Activated CD4-positive, CD25-positive, alpha-beta regulatory T cell treated with anti-CD3 and anti-CD28 coated beads, Interleukin-2, amount 50 U/mL, for 16 hours (primary cell): Measurements from ENCODE around the gene PEAR1.

Experiments
- DNase-seq: peaks from one replicate; pipeline ENCODE4 v3.0.0-alpha.2; 2020; ENCODE audit warnings: low read depth, low spot score

Gene PEAR1, protein sequence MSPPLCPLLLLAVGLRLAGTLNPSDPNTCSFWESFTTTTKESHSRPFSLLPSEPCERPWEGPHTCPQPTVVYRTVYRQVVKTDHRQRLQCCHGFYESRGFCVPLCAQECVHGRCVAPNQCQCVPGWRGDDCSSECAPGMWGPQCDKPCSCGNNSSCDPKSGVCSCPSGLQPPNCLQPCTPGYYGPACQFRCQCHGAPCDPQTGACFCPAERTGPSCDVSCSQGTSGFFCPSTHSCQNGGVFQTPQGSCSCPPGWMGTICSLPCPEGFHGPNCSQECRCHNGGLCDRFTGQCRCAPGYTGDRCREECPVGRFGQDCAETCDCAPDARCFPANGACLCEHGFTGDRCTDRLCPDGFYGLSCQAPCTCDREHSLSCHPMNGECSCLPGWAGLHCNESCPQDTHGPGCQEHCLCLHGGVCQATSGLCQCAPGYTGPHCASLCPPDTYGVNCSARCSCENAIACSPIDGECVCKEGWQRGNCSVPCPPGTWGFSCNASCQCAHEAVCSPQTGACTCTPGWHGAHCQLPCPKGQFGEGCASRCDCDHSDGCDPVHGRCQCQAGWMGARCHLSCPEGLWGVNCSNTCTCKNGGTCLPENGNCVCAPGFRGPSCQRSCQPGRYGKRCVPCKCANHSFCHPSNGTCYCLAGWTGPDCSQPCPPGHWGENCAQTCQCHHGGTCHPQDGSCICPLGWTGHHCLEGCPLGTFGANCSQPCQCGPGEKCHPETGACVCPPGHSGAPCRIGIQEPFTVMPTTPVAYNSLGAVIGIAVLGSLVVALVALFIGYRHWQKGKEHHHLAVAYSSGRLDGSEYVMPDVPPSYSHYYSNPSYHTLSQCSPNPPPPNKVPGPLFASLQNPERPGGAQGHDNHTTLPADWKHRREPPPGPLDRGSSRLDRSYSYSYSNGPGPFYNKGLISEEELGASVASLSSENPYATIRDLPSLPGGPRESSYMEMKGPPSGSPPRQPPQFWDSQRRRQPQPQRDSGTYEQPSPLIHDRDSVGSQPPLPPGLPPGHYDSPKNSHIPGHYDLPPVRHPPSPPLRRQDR

DNA sequence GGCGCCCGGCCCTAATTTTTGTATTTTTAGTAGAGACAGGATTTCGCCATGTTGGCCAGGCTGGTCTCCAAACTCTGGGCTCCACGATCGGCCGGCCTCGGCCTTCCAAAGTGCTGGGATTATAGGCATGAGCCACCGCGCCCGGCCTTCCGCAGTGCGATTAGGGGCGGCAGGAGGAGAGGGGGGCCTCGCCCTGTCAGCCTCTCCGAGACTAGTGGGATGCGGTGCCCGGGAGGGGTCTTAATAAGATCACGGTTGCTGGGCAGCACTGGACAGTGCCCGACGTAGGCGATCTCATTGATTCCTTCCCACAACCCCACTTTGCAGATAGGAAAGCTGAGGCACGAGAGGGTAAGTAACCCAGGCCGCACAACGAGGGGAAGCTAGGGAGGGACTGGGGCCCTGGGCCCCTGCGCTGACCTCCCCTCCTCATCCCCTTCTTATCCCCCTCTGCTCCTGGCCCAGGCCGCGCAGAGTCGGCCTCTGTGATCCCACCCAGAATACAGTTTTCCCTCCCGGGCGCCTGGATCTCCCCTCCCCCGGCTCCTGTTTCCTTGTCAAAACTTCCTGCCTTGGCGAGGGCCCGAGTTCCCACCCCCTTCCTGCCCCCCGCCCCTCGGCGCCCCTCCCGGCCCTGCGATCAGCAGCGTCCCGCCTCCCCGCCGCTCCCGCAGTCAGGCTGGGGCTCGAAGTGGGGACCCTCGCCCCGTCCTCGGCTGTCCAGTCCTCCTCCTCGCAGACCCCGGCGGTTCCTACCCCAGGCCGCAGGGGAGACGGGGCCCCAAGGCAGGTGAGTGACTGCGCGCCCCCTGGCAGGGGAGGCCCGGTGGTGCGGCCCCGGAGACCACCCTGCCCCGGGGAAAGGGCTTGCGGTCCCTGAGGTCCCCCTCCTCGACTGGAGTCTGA lies at the start of gene PEAR1:
PEAR1 (plus strand) TSS at position 671 of the 906 bp plus-strand sequence. CDS start 10,209 bp downstream, outside the sequence.
- DNase-seq, result no peak

DNA sequence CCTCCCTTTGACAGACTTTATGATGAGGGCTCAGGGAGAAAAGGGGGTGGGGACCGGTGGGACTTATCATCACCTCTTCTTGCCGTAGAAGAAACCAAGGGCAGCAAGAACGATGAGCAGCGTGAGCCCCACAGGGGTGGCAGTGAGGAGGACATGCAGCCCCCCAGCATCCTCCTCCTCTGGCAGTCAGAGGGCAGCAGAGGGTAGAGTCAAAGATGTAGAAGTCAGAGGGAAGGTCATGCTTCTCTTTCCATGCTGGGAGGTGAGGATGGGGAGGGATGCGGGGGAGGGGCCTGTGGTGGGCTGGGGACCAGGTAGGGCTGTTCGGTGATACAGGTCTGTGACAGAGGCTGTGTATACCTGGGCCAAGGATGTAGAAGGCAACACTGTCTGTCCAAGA lies 49.4 kb upstream of the PEAR1 start:
- DNase-seq, result no peak

DNA sequence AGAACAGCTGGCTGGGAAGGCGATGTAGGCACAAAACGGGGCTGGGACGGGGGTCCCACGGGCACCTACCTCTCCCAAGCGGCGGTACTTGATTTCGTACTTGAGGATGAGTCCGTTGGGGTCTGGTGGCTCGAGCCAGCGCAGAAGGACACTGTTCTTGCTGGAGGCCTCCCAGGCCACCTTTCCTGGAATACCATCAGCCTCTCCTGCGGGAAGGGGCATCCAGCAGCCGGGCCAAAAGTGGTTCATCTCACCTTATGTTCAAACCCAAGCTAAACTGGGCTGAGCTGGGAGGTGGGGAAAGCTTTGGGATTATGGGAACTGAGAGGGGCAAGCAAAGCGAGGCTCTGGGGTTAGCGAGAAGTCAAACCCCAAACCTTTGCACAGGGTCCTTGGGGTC lies 48.9 kb upstream of the PEAR1 start:
- no peak for DNase-seq

DNA sequence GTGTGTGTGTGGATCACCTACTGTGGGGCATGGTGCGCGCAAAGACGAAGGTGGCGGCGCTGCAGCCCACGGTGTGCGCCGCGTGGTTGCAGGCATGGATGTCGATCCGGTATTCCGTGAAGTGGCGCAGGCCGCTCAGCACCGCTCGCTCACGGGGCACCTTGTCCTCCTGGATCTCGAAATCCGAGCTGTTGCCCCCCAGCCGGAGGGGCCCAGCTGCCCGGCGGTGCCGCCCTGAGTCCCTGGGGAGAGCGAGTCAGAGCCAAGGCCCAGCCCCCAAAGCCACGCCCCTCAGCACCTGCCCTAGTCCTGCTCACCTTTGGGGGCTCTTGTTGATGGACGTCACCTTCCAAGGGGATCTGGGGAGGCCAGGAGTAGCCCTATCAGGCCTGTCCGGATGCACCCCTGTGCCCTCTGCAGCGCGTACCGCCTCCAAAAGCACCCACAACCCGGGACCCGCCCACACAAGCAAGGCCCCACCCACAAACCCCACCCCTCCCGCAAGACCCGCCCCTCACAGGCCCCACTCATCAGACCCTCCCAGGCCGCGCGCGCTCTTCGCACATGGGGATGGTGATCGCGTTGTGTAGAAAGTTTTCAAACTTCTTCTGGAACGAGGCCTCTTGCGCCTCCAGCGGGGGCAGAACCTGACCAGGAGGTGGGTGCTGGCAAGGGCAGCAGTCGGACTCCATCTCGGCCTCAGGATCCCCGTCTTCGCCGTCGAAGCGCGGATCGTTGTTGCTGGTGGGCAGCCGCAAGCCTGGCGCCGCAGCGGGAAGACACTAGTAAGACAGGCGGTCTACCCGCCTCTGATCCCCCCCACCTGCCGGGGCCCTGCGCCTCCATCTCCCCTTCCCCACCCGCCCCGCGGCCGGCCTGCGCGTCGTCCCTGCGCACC lies 48.2 kb upstream of the PEAR1 start:
- DNase-seq, result no peak

DNA sequence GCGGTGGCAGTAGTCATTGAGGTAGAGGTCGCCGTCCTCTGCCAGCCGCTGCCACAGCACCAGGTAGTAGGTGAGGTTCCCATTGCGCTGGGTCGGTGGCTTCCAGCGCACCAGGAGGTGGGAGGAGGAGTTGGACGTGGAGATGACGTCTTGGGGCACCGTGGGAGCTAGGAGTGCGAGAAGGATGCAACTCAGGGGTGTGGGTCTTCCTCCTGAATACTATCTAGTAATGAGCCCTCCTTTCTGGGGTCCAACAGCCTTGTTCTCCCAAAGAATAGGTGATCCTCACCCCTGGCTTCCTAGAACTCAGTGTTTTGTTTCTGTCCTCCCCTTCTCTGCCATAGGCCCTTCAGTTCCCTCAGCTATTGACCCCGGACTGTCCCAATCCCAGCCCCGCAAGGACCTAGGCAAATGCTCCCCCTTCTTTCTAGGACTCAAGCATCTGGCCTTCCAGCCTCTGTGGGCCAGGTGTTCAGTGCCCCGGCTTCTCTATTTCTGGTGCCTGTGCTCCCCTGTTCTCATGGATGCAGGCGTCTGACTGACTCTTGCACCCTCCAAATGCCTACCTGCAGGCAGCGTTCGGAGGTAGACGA lies 47.5 kb upstream of the PEAR1 start:
- no peak for DNase-seq

DNA sequence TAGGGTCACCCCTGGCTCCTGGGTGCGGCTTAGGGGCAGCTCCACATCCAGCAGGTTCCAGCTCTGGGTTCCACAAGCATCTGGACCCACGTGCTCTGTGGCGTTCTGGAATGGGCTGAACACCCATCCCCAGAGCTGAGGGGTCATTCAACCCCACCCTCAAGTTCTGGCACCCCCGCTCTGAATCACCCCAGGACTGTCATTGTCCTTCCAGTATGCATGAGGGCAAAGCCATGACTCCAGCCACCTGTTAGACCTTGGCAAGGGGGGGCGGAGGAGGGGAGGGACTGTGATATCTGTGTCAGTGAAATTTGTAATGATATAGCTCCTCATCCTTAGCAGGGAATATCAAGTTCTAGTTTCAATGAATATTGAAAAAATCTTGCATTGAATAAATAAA lies 46.9 kb upstream of the PEAR1 start:
- no peak for DNase-seq

DNA sequence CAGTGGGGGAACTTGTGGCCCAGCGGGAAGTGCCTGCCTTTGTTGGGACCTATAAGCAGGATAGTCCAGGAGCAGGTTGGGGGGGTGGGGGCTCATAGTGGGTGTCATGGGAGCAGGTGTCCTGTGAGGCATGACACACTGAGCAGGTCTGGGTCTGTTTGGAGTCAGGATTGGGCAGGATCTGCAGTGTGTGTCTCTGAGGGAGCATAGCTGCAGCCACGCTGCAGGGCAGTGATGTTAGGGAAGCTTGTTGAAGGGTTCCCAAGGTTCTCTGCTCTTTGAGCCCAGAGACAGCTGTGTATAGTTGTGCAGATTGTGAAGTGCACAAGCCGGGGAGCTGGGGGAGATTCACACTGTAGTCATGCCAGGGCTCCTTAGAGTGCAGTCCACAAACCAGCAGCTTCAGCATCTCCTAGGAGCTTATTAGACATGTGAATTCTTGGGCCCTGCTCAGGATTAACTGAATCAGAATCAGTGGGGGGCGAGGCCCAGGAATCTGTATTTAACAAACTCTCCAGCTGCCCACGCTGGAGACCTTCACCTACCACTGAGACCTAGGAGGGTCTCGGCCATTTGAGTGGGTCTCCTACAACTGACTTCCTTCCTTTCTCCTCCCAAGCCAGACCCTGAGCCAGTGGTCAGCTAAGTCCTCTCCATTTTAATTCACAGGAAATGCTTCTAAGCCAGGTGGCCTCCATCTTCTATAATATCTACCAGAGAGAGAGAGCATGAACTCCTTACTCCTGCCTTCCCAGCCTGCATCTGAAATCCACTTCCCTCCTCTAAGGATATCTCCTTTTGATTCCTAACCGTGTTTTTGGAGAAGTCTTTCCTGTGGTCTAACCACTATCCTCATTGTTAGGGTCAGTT lies 45.7 kb upstream of the PEAR1 start:
- no peak for DNase-seq

DNA sequence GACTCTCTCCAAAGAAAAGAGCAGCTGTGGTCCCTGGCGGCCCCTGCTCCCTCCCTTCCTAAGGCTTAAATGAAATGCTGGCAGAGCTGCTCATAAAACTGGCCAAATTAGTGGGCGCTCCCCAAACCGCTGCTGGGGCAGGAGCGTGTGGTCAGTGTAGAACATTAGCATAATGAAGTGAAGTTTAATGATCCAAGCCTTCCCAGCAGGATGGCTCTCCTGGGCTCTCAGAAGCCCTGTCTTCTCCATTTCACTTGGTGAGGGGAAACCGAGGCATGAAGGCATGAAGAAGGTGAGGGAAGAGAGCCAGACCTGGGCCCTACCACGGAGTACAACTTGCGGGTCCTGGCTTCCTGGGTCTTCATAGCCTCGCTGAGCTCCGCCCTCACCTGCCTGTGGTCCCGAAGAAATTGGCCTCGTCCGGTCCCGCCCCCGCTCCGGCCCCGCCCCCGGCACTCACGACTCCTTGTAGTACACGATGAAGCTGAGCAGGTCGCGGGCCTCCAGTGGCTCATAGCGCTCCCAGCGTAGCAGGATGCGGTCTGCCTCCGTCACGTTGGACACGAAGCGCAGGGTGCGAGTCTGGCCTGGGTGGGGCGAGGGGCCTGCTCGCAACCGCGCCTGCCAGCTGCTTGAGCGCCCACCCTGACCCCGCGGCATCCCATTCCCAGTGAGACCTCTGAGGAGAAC lies 44.9 kb upstream of the PEAR1 start:
- peak; percentile 34 for DNase-seq

DNA sequence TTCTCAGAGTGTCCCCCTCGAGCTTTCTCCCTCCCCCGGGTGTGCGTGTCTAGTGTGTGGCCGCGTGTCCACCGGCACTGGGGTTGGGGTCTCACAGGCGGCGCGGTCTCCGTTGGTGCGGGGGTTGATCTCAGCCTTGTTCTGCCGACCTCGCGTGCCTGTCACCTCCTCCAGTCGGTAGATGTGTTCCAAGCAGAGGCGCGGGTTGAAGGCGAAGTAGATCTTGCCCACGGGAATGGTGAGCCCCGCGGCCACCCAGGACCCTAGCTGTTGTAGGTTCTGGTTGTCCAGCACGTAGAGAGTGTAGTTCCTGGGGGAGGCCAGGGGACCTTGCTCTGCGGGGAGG lies 44.4 kb upstream of the PEAR1 start:
- no peak for DNase-seq

DNA sequence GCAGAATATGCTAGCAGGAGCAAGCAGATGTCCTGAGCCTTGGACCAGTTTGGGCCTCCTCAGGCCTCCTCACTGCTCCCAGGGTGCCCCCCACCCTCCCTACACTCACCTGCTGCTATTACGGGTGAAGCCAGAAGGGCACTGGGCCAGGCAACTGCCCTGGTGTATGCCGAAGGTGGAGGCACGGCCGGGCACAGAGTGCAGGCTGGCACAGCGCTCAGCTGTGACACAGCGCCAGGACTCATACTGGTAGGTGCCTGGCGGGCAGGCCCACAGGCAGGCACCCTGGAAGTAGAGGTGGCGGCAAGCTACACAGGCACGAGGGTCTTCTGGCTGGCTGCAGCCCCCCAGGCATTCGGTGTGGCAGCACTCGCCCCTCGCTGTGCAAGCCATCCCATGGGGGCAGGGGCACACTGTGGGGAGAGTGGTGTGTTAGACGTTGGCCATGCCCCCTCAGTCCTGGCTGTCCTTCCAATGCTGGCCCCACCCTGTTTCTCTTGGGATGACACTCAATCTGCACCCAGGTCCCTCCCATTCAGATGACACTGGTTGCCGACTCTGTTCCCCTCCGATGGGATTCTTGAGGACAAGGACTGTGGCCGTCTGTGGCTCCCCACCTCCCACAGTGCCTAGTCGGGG lies 41.6 kb upstream of the PEAR1 start:
- no peak for DNase-seq

DNA sequence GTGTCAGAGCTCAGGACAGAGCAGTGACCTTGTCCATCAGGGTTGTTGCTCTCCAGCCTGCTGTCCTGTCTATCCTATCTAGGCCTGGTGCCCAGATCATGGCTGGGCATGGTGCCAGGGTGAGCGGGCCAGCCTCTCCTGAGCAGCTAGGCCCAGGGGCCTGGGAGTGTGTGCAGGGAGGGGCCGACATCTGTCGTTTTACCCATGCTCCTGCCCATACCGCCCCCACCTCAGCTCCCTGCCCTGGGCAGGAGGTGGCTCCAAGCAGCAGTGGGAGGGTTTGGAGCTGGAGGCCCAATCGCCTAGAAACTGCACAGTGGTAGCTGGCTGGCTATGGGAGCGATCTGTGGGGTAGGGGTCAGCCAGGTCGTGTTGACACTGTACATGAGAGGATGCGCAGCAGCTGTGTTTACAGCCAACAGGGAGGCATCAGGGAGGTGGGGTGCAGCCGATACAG lies 41.1 kb upstream of the PEAR1 start:
- no peak for DNase-seq

DNA sequence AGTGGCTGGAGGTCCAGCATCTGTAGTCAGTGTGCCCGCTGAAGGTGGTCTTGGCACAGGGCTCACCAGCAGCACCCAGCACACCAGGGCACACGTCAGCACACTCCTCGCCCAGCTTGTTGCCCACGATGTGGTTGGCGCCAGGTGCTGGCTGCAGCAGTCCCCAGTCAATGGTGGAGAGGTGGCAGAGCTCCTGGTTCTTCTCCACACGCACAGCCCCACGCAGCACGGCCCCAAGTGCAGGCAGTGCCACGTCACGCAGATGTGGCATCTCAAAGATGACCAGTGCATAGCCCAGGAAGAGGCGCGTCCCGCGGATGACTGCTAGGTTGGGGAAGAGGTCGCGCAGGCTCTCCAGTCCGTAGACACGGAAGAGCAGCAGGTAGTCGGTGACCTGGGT lies 39.8 kb upstream of the PEAR1 start:
- no peak for DNase-seq

DNA sequence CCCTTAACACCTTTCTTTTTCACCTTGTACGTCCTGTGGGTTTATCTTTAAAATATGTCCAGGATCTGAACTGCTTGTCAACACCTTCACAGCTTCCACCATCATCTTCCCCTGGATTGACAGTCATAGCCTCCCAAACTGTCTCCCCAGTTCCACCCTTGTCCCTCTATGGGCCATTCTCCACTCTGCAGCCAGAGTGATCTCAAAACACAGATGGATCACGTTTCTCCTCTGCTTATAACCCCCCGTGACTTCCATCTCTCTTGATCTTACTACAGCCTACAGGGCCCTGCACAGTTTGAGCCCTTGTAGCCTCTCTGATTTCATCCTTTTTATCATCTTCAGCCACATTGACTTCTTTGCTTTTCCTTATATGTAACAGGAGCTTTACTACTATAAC lies 38.9 kb upstream of the PEAR1 start:
- no peak for DNase-seq

DNA sequence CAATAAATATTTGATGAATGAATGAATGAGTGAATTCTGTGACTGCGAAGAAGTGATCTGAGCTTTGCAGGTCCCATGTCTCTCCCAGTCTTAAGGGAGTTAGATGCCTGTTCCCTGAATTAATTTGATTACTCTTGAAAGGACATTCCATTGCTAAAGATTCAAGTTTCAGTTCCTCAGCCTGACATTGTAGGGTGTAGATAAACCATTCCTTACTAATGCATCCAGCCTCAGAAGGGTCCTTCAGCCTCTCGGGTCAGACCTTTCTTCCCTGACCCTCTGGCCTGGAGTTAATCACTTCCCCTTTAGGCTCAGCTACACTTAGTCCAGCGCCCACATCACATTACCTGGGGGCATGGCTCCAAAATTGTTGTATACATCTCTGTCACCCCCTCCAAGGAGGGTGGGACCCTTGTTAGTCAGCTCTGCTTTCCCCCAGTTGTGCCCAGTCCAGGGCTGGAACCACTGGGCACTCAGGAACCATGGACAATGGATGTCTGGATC lies 37.2 kb upstream of the PEAR1 start:
- DNase-seq, result no peak

DNA sequence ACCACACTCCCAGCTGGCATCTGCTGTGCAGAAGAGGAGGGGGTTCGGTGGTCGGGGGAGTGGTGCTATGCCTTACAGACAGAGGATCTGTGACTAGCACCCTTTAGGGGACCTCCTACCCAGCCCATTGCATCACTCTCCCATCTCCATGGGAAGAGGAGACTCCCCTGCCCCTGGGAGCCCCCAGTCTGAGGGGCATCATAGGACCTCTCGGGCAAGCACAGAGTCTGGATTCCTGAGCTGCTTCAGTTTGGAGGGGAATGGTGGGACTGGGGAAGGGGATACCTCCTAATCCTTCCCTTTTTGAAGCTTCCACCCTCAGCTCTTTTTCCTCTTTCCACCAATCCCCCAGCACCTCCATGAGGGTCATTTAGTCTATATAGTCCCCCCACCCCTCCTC lies 36.0 kb upstream of the PEAR1 start:
- no peak for DNase-seq

DNA sequence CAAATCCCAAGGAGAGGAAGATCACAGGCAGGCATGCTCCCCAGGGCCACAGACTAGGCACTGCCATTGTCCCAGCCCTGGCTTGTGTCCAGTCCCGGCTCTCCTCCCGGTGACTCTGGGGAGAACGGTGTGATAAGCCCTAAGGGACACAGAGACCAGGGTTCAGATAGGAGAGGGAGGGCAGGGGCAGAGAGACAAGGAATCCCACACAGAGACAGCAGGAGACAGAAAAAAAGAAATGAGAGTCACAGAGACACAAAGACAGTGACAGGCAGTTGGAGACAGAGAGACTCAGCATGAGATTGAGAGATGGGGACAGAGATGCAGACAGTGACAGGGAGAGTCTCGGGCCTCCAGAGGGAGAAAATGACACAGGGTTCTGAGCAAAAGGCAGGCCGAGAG lies 35.0 kb upstream of the PEAR1 start:
- no peak for DNase-seq

DNA sequence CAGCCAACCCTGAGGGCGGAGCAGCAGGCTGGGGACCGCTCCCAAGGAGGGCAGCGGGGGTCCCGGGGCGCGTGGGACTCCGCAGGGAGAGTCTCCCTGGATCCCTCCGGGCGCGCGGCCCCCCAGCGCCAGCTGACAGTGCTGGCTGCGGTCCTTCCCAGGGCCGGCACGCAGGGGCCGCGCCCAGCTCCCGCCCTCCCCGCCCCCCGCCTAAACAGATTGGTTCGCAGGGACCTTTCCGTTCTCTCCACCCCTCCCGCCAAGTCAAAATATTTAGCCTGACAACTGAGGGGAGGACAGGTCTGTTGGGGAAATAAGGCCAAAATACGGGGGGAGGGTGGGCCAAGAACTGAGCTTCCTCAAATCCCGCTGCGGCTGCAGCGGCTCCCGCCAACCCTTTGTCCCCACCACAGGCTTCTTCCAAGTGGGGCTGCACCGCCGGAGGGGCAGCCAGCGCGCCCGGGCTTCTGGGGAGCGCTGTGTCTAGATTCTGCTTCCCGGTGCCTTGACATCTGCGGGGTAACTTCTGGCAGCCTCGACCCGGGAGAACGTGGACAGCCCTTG lies 34.5 kb upstream of the PEAR1 start, which contains the start of gene INSRR:
INSRR (minus strand) TSS at position 159 of the 564 bp plus-strand sequence. CDS start 496 bp downstream, outside the sequence.
- DNase-seq, result no peak
